HG02588 (cell line): Measurements from ENCODE around the gene SIPA1L3.
"Not testable (repeated sequence)": the region's sequence is repeated elsewhere in the genome, so short reads cannot be mapped to it uniquely, and the experiment has no call there.

Experiments
- ATAC-seq: cut with Tn5 transposase; IDR thresholded peaks from one replicate; pipeline ENCODE4 v1.9.1; 2021; ENCODE audit warnings: mild to moderate bottlenecking, moderate library complexity; ENCODE audit not compliant: unreplicated experiment

SIPA1L3 gene

GRCh38 chr19:38061294-38061693 lies 154.3 kb downstream of the SIPA1L3 start:
- ATAC-seq, result no peak

GRCh38 chr19:38062959-38063761 lies 156.2 kb downstream of the SIPA1L3 start:
- ATAC-seq, result no peak

GRCh38 chr19:38063928-38064327 lies 156.9 kb downstream of the SIPA1L3 start:
- no peak for ATAC-seq

GRCh38 chr19:38064661-38065425 lies 157.8 kb downstream of the SIPA1L3 start:
- no peak for ATAC-seq

GRCh38 chr19:38065775-38066174 lies 158.8 kb downstream of the SIPA1L3 start:
- not testable (repeated sequence) for ATAC-seq

- ATAC-seq, result no peak
These were observed 161.8 kb downstream of the SIPA1L3 start for GRCh38 chr19:38068826-38069225.

- ATAC-seq, result no peak
These were observed 163.6 kb downstream of the SIPA1L3 start for GRCh38 chr19:38070573-38070972.

- not testable (repeated sequence) for ATAC-seq
These were observed 164.0 kb downstream of the SIPA1L3 start for GRCh38 chr19:38071054-38071453.

- no peak for ATAC-seq
These were observed 164.6 kb downstream of the SIPA1L3 start for GRCh38 chr19:38071647-38072046.

GRCh38 chr19:38072776-38073750 lies 166.1 kb downstream of the SIPA1L3 start:
- ATAC-seq, result no peak

GRCh38 chr19:38073841-38074685 lies 167.1 kb downstream of the SIPA1L3 start:
- ATAC-seq, result no peak

- no peak for ATAC-seq
These were observed 169.3 kb downstream of the SIPA1L3 start for GRCh38 chr19:38076337-38076736.

- no peak for ATAC-seq
These were observed 171.4 kb downstream of the SIPA1L3 start for GRCh38 chr19:38078302-38078930.

GRCh38 chr19:38079926-38080380 lies 172.9 kb downstream of the SIPA1L3 start:
- ATAC-seq, result peak; percentile 59

- ATAC-seq, result no peak
These were observed 174.7 kb downstream of the SIPA1L3 start for GRCh38 chr19:38081547-38082255.

GRCh38 chr19:38082256-38083118 lies 175.5 kb downstream of the SIPA1L3 start:
- no peak for ATAC-seq

- no peak for ATAC-seq
These were observed 177.2 kb downstream of the SIPA1L3 start for GRCh38 chr19:38084196-38084595.

GRCh38 chr19:38089440-38089839 lies 182.4 kb downstream of the SIPA1L3 start:
- no peak for ATAC-seq
